Gastroesophageal sphincter (tissue), 3 donors: ENCODE measurements around the gene IER2.

Source experiments
- CTCF ChIP-seq, 4 experiments: fragments of 200-600 bp in 2 of 4; fragments of 450-650 bp in 2 of 4; sonication (generic) in 1 of 4; IDR thresholded peaks; one replicate each; pipeline ENCODE4 v1.5.1; 2017 to 2019; ENCODE audit warnings: antibody characterized with exemption in 4 of 4, mild to moderate bottlenecking in 2 of 4, moderate library complexity in 2 of 4
- POLR2AphosphoS5 ChIP-seq: sonication (generic); formaldehyde crosslinking; IDR thresholded peaks from one replicate; pipeline ENCODE4 v1.6.1; 2017; ENCODE audit warnings: antibody characterized with exemption

- TF ChIP-seq POLR2AphosphoS5 (no peak), CTCF (IDR thresholded peaks at IDR 0.05) (no peak)
Measured at GRCh38 chr19:13155472-13156359, 5.5 kb downstream of the IER2 start.
